ENCODE data around the gene ACTR3C.

DNA sequence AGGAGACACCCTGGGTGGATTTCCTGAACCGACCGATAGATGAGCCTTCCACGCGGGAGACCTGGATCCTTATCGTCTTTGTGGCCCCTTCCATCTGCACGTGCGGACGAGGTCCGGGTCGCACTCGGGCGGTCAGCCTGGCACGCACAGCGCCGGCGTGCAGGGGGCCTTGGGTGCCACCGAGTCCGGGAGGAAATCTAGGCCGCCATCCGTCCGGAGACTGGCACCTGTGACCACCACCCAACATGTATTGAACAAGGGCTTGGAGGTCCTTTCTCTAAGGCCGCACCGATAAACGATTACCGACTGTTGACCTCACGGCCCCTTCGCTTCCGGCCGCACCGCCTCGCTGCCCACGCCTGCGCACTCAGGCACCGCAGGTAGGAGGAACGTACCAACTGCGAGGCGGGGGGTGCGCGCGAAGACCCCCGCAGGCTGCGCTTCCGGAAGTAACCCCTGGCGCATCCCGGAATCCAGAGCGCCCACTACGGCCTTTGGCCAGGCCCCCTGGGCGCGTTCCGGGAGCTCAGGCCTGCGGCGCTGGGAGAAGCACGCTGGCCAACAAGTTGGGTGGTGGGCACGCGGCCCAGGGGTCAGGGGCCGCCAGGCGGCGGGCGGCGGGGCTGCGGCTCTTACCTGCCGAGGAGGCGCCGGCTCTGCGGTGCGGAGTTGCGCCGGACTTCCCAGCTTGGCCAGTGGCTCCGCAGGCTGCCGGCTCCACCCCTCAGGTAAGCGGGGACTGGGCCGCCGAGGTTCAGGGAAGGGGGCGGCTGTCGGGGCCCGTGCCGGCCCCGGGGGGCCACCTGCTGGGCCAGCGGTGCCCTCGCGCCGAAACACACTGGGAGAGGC, at the start of gene ACTR3C, which contains the start of gene LRRC61:
- TF ChIP-seq POLR2A (IDR thresholded peaks at IDR 0.05; ENCODE audit: low read depth, low read length) (peak; percentile 89), POLR2AphosphoS5 (IDR thresholded peaks at IDR 0.05; ENCODE audit: low read depth, low read length) (peak; percentile 81), TAF1 (IDR thresholded peaks at IDR 0.05; ENCODE audit: borderline replicate concordance, low read depth, low read length) (peak; percentile 84)

All from GM12892 (cell line).